Karpas-422 (cell line): Measurements from ENCODE around the gene KCNQ1. TPM values are rescaled to one million over a fixed set of nuclear protein-coding genes. Genes with fewer than 3 reads are reported as not detected.

Experiments used
- DNase-seq: peaks from one replicate; pipeline ENCODE4 v3.0.0-alpha.2; 2015
- H2AFZ ChIP-seq: fragments of 200-600 bp; sonication (generic); 2 replicates; pipeline ENCODE4 v1.6.1; 2014; ENCODE audit warnings: antibody characterized with exemption, low read length, mixed read lengths
- H3K27ac ChIP-seq: fragments of 200-600 bp; sonication (generic); 2 replicates; pipeline ENCODE4 v1.5.1; 2014; ENCODE audit warnings: mild to moderate bottlenecking, low read length, moderate library complexity
- H3K27me3 ChIP-seq: fragments of 200-600 bp; sonication (generic); 2 replicates; pipeline ENCODE4 v1.6.1; 2014; ENCODE audit warnings: low read length, mixed read lengths
- H3K36me3 ChIP-seq: fragments of 200-600 bp; sonication (generic); 2 replicates; pipeline ENCODE4 v1.6.1; 2014; ENCODE audit warnings: low read length, mixed read lengths; ENCODE audit not compliant: insufficient read depth
- H3K4me1 ChIP-seq: fragments of 200-600 bp; sonication (generic); 2 replicates; pipeline ENCODE4 v1.6.1; 2014; ENCODE audit warnings: mild to moderate bottlenecking, low read length, mixed read lengths
- H3K4me2 ChIP-seq: fragments of 200-600 bp; sonication (generic); 2 replicates; pipeline ENCODE4 v1.6.1; 2014; ENCODE audit warnings: low read length, low read depth, mild to moderate bottlenecking; ENCODE audit not compliant: poor library complexity, severe bottlenecking
- H3K4me3 ChIP-seq: fragments of 200-600 bp; sonication (generic); 2 replicates; pipeline ENCODE4 v1.5.1; 2014; ENCODE audit warnings: mild to moderate bottlenecking, antibody characterized with exemption, low read length, mixed read lengths
- H3K79me2 ChIP-seq: fragments of 200-600 bp; sonication (generic); 2 replicates; pipeline ENCODE4 v1.6.1; 2014; ENCODE audit warnings: mild to moderate bottlenecking, low read length, mixed read lengths
- H3K9ac ChIP-seq: fragments of 200-600 bp; sonication (generic); 2 replicates; pipeline ENCODE4 v1.6.0; 2014; ENCODE audit warnings: low read length
- H3K9me2 ChIP-seq: fragments of 200-600 bp; sonication (generic), shearing (Covaris generic); replicated peaks from 2 replicates; pipeline ENCODE4 v1.6.0; 2014; ENCODE audit warnings: mild to moderate bottlenecking, low read length, moderate library complexity; ENCODE audit not compliant: insufficient read depth
- H3K9me3 ChIP-seq: fragments of 300-700, 200-600 bp; sonication (generic); 2 replicates; pipeline ENCODE4 v1.6.1; 2014; ENCODE audit warnings: low read length, mixed read lengths
- H4K20me1 ChIP-seq: fragments of 200-600 bp; sonication (generic); 2 replicates; pipeline ENCODE4 v1.6.1; 2014; ENCODE audit warnings: mild to moderate bottlenecking, antibody characterized with exemption, low read length, low read depth; ENCODE audit not compliant: insufficient read depth
- total RNA-seq: library from RNA; depleted of rRNA; stranded (reverse); fragments of >200 nt; shearing (Covaris generic); gene quantifications from 2 replicates; pipeline ENCODE4 v1.2.3, GENCODE V29; 2014; ENCODE audit warnings: low replicate concordance

The KCNQ1 gene
- total RNA-seq, 1 experiment from 2014 or later = not detected

- Histone ChIP-seq H3K9ac (no peak overlapping the region), H3K36me3 (no peaks in the 10 kb centered on the region), H3K4me2 (no peak overlapping the region), H3K4me1 (no peaks in the 10 kb centered on the region), H3K9me2 (no peaks in the 10 kb centered on the region), H3K79me2 (no peaks in the 10 kb centered on the region), H3K27ac (no peak overlapping the region), H4K20me1 (no peaks in the 10 kb centered on the region), H3K27me3 (no peaks in the 10 kb centered on the region; the same call in 1 of the 2 replicates), H3K4me3 (no peak overlapping the region), H2AFZ (no peak overlapping the region), H3K9me3 (no peaks in the 10 kb centered on the region)
- no peak for DNase-seq
These were observed 383.9 kb downstream of the KCNQ1 start for GRCh38 chr11:2828585-2829330.

- no peaks in the 10 kb centered on the region for H3K4me1 ChIP-seq
- no peak overlapping the region for H3K9ac ChIP-seq
- no peaks in the 10 kb centered on the region for H4K20me1 ChIP-seq
- H3K9me3 ChIP-seq = no peaks in the 10 kb centered on the region
- no peak overlapping the region for H3K4me2 ChIP-seq
- no peak overlapping the region for H2AFZ ChIP-seq
- no peaks in the 10 kb centered on the region; the same call in 1 of the 2 replicates for H3K27me3 ChIP-seq
- DNase-seq = no peak
- H3K9me2 ChIP-seq = no peaks in the 10 kb centered on the region
- no peak overlapping the region for H3K27ac ChIP-seq
- no peak overlapping the region for H3K4me3 ChIP-seq
- H3K36me3 ChIP-seq = no peaks in the 10 kb centered on the region
- no peaks in the 10 kb centered on the region for H3K79me2 ChIP-seq
These were observed 385.4 kb downstream of the KCNQ1 start for GRCh38 chr11:2830030-2830812.

GRCh38 chr11:2830886-2831285 is 386.1 kb downstream of the KCNQ1 start:
- Histone ChIP-seq H3K9ac (no peak overlapping the region), H3K4me2 (no peak overlapping the region), H3K4me3 (no peak overlapping the region), H3K4me1 (no peaks in the 10 kb centered on the region), H2AFZ (no peak overlapping the region), H4K20me1 (no peaks in the 10 kb centered on the region), H3K27ac (no peak overlapping the region), H3K9me2 (no peaks in the 10 kb centered on the region), H3K79me2 (no peaks in the 10 kb centered on the region), H3K27me3 (no peaks in the 10 kb centered on the region; the same call in 1 of the 2 replicates), H3K36me3 (no peaks in the 10 kb centered on the region), H3K9me3 (no peaks in the 10 kb centered on the region)
- no peak for DNase-seq

GRCh38 chr11:2831781-2832532 is 387.1 kb downstream of the KCNQ1 start:
- no peak overlapping the region for H3K27ac ChIP-seq
- no peaks in the 10 kb centered on the region for H3K36me3 ChIP-seq
- no peaks in the 10 kb centered on the region for H3K9me2 ChIP-seq
- no peak overlapping the region for H3K4me3 ChIP-seq
- H2AFZ ChIP-seq = no peak overlapping the region
- H3K9me3 ChIP-seq = no peaks in the 10 kb centered on the region
- no peak for DNase-seq
- no peaks in the 10 kb centered on the region for H3K4me1 ChIP-seq
- H3K27me3 ChIP-seq = no peaks in the 10 kb centered on the region; the same call in 1 of the 2 replicates
- H4K20me1 ChIP-seq = no peaks in the 10 kb centered on the region
- H3K9ac ChIP-seq = no peak overlapping the region
- H3K4me2 ChIP-seq = no peak overlapping the region
- no peaks in the 10 kb centered on the region for H3K79me2 ChIP-seq

- no peak overlapping the region for H2AFZ ChIP-seq
- H3K4me1 ChIP-seq = no peaks in the 10 kb centered on the region
- DNase-seq = no peak
- no peak overlapping the region for H3K27ac ChIP-seq
- H3K9me3 ChIP-seq = no peaks in the 10 kb centered on the region
- H3K4me2 ChIP-seq = no peak overlapping the region
- H3K9me2 ChIP-seq = no peaks in the 10 kb centered on the region
- no peaks in the 10 kb centered on the region; the same call in 1 of the 2 replicates for H3K27me3 ChIP-seq
- no peaks in the 10 kb centered on the region for H3K36me3 ChIP-seq
- no peak overlapping the region for H3K9ac ChIP-seq
- no peaks in the 10 kb centered on the region for H4K20me1 ChIP-seq
- H3K4me3 ChIP-seq = no peak overlapping the region
- no peaks in the 10 kb centered on the region for H3K79me2 ChIP-seq
These were observed 387.8 kb downstream of the KCNQ1 start for GRCh38 chr11:2832533-2833020.

GRCh38 chr11:2833051-2833715 is 388.4 kb downstream of the KCNQ1 start:
- H3K4me1 ChIP-seq = no peaks in the 10 kb centered on the region
- DNase-seq = no peak
- no peaks in the 10 kb centered on the region for H3K9me2 ChIP-seq
- H3K4me3 ChIP-seq = no peak overlapping the region
- no peaks in the 10 kb centered on the region for H3K9me3 ChIP-seq
- no peaks in the 10 kb centered on the region for H3K79me2 ChIP-seq
- H3K27me3 ChIP-seq = no peaks in the 10 kb centered on the region; the same call in 1 of the 2 replicates
- no peaks in the 10 kb centered on the region for H3K36me3 ChIP-seq
- no peaks in the 10 kb centered on the region for H4K20me1 ChIP-seq
- no peak overlapping the region for H3K4me2 ChIP-seq
- no peak overlapping the region for H3K27ac ChIP-seq
- H2AFZ ChIP-seq = no peak overlapping the region
- no peak overlapping the region for H3K9ac ChIP-seq

GRCh38 chr11:2833716-2834502 is 389.1 kb downstream of the KCNQ1 start:
- no peaks in the 10 kb centered on the region; the same call in 1 of the 2 replicates for H3K27me3 ChIP-seq
- H3K9me3 ChIP-seq = no peaks in the 10 kb centered on the region
- DNase-seq = no peak

More at GRCh38 chr11:2833716-2834502, 389.1 kb downstream of the KCNQ1 start:
- no peak overlapping the region for H3K9ac ChIP-seq
- H3K9me2 ChIP-seq = no peaks in the 10 kb centered on the region
- H3K27ac ChIP-seq = no peak overlapping the region
- no peak overlapping the region for H3K4me3 ChIP-seq
- H3K4me1 ChIP-seq = no peaks in the 10 kb centered on the region
- H3K36me3 ChIP-seq = no peaks in the 10 kb centered on the region
- no peak overlapping the region for H3K4me2 ChIP-seq
- no peaks in the 10 kb centered on the region for H3K79me2 ChIP-seq
- no peaks in the 10 kb centered on the region for H4K20me1 ChIP-seq
- H2AFZ ChIP-seq = no peak overlapping the region
